Sigmoid colon (tissue), 4 donors: ENCODE results near the gene PHLDB1.
"Not testable (repeated sequence)": the region's sequence is repeated elsewhere in the genome, so short reads cannot be mapped to it uniquely, and the experiment has no call there.

Experiments used
- EP300 ChIP-seq, 4 donors: sonication (generic); formaldehyde crosslinking; IDR thresholded peaks; one replicate each; pipeline ENCODE4 v1.6.1; 2017; ENCODE audit warnings: antibody characterized with exemption in 4 of 4
- POLR2A ChIP-seq, 2 donors: fragments of 450-650 bp; IDR thresholded peaks; one replicate each; pipeline ENCODE4 v1.6.1; 2016; ENCODE audit warnings: antibody characterized with exemption in 2 of 2, mild to moderate bottlenecking in 2 of 2, moderate library complexity in 2 of 2
- POLR2AphosphoS5 ChIP-seq, 4 donors: sonication (generic); formaldehyde crosslinking; IDR thresholded peaks; one replicate each; pipeline ENCODE4 v1.6.1; 2017; ENCODE audit warnings: antibody characterized with exemption in 4 of 4
- TF ChIP-seq, protein P1 (sequence below), 4 experiments: fragments of 450-650 bp in 3 of 4; fragments of 200-600 bp in 1 of 4; IDR thresholded peaks; one replicate each; pipeline ENCODE4 v1.5.1; 2016 to 2019; ENCODE audit warnings: antibody characterized with exemption in 4 of 4, mild to moderate bottlenecking in 3 of 4, moderate library complexity in 2 of 4

- not testable (repeated sequence) for TF ChIP-seq POLR2AphosphoS5, POLR2A, EP300 (IDR thresholded peaks at IDR 0.05)
- TF ChIP-seq, protein P1, sequence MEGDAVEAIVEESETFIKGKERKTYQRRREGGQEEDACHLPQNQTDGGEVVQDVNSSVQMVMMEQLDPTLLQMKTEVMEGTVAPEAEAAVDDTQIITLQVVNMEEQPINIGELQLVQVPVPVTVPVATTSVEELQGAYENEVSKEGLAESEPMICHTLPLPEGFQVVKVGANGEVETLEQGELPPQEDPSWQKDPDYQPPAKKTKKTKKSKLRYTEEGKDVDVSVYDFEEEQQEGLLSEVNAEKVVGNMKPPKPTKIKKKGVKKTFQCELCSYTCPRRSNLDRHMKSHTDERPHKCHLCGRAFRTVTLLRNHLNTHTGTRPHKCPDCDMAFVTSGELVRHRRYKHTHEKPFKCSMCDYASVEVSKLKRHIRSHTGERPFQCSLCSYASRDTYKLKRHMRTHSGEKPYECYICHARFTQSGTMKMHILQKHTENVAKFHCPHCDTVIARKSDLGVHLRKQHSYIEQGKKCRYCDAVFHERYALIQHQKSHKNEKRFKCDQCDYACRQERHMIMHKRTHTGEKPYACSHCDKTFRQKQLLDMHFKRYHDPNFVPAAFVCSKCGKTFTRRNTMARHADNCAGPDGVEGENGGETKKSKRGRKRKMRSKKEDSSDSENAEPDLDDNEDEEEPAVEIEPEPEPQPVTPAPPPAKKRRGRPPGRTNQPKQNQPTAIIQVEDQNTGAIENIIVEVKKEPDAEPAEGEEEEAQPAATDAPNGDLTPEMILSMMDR (IDR thresholded peaks at IDR 0.05): not testable (repeated sequence)
Measured at GRCh38 chr11:118603709-118604108, 3.7 kb upstream of the PHLDB1 start.
